ENCODE results near the gene SAFB2. TPM values are rescaled to one million over a fixed set of nuclear protein-coding genes. Genes with fewer than 3 reads are reported as not detected.

The SAFB2 gene
- total RNA-seq, 1 donor from 2014 or later, result 44.3 TPM

DNA sequence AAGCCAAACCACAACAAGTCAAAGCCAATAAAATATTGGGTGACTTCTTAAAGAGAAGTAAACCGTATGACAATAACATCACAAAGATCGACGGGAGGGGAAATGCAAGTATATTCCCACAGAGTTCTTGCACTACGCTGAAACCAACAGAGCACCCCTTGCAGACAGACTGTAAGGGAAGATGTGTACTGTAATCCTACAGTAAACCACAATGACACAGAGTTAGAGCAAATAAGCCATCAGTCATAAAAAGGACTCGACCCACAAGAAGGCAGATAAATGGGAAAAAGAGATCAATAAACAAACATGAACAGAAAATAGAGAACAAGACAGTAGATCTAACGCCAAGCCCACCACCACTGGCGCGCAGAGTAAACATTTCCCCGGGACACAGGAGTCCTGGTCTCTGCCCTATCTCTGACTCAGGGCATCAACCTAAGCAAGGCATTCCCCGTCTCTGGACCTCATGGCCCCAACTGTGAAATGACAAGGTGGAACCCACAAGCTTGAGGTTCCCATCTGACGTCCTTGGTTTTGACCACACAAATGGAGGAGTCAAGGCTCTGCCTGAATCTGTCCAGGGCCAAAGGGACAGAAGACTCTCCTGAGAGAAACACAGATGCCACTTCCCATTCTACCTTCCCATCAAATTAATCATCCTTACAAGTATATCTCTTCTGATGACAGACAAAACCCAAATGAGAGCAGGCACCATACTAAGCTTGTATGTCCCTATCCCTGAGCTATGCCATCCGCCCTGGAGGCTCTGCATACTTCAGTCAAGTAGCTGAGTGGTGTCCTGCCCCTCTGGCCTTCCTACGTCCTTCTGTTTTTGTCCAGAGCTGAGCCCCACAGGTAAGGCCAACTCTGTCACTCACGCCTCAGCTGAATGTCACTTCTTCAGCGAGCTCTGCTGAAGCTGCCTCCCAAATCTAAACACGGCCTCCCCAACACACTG, 15.0 kb downstream of the SAFB2 start:
- DNase-seq, result no peak

DNA sequence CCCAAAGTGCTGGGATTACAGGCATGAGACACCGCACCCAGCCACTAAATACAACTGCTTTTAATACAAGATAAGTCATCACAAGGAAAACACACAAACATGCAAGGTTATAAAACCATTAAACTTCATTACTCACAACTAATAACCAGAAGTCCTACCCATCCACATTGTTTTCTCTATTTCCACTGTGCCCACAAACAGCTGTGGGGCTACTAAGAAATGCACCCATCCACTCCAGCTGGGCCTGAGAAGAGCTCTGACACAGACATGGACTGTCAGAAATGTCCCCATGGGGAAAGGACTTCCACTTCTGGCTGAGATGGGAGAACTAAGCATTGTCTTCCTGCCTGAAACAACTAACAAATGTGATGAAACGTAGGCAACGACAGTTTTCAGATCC, 17.2 kb downstream of the SAFB2 start:
- DNase-seq, result no peak

DNA sequence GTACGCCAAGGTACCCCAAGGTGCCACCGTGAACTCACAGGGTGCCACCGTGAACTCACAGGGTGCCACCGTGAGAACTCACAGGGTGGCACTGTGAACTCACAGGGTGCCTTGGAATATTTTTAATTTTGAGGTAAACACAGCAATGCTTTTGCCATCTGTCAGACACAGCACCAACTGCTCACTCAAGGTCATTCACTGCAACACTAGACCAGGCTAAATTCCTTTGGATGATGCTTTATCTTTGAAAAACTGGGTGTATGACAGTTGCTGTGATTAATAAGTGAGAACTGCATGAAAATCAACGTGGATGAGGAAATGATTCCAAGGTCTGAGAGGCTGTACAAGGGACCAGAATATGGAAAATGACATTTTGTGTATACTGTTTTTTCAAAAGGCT, 18.9 kb downstream of the SAFB2 start:
- no peak for DNase-seq

DNA sequence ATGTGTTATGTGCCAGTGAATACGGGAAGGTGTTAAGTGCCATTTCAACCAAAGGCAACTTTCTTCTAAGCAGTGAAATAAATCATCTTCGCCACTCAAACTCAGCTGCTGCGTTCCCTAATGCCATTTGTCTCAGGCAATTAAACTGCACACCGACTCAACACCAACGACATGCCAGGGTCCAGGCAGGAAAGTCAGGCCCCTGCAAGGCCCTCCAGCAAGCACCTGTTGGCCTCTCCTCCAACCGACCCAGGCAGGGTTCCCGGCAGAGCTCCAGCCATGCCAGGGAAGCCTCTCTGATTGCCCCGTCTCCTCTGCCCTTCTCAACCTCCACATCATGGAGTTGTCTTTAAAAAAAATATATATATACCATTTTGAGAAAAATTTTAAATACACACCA, 21.8 kb downstream of the SAFB2 start:
- no peak for DNase-seq

DNA sequence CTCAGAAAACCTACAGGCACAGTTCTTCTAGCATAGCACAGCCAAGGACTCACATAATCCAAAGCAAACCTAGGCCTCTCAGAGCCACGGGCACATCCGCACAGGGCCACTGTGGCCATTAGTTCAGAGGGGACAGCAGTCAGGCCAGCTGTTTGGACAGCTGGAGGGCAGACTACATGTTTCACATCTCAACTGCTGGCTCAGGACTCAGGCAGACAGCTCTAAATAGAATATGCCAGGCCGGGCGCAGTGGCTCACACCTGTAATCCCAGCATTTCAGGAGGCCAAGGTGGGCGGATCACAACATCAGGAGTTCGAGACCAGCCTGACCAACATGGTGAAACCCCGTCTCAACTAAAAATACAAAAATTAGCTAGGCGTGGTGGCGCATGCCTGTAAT, 26.8 kb downstream of the SAFB2 start:
- DNase-seq, result no peak

DNA sequence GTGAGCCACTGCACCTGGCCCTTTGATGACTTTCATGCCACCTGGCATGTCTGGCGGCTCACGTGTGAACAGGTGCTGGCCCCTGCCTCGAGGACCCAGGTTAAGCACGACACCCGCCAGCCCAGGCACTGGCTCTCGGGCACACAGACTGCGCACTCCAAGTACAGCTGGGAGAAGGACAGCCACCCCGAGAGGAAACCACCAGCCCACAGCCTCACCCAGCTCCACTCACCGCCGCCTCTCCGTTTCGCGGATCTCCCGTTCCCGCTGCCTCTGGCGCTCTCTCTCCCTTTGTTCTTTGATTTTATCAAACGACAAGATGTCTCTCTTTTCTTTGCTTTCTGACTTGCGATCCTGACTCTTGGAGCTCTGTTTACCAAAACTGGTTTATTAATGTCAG, 27.4 kb downstream of the SAFB2 start:
- no peak for DNase-seq

DNA sequence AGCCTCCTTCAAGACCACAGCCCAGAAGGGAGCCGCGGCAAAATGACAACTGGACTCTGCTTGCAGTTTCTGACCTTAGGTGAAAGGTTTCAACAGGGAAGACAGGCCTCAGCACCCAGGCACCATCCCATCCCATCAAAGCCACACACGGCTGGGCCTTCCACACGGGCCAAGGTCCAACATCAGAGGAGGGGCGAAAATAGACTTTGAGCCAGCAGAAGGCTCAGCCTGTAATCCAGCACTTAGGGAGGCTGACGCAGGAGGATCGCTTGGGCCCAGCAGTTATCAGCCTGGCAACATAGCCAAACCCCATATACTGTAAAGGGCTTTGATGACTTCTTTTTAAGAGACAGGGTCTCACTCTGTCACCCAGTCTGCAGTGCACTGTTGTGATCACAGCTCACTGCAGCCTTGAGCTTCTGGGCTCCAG, 28.0 kb downstream of the SAFB2 start:
- no peak for DNase-seq

DNA sequence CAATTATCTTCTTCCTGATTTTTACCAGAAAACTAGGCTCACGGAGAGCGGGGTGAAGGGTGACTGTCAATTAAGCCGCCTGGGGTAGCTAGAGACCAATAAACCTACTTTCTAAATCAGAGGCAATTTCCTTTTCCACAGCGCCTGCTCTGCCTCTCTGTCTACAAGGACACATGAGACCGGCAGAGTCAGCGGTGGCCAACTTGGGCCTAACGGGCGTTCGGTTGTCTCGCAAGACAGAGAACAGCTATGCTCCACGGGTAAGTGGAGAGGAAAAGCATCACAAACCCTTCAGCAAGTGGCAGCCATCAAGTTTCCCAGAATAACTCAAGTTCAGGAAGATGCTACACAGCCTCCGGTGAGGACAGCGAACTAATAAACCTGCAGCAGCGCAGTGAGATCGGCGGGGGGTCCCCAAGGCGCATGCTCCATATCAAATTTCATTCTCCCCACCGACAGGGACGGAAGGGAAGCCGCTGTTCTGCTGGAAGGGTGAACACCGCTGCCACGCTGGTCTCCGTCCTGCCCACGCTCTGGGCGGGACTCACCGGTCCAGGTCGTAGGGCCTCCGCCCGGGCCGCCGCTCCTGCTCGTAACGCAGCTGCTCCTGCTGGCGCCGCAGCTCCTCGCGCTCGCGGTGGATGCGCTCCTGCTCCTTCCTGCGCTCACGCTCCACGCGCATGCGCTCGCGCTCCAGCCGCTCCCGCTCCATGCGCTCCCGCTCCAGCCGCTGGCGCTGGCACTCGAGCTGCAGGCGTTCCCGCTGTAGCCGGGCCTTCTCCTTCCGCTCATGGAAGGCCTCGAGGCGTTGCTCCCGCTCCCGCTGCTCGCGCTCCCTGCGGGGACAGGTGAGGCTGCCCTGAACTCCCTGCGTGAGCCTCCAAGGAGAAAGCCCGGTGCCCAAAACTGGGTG, 29.0 kb downstream of the SAFB2 start:
- DNase-seq, result no peak

DNA sequence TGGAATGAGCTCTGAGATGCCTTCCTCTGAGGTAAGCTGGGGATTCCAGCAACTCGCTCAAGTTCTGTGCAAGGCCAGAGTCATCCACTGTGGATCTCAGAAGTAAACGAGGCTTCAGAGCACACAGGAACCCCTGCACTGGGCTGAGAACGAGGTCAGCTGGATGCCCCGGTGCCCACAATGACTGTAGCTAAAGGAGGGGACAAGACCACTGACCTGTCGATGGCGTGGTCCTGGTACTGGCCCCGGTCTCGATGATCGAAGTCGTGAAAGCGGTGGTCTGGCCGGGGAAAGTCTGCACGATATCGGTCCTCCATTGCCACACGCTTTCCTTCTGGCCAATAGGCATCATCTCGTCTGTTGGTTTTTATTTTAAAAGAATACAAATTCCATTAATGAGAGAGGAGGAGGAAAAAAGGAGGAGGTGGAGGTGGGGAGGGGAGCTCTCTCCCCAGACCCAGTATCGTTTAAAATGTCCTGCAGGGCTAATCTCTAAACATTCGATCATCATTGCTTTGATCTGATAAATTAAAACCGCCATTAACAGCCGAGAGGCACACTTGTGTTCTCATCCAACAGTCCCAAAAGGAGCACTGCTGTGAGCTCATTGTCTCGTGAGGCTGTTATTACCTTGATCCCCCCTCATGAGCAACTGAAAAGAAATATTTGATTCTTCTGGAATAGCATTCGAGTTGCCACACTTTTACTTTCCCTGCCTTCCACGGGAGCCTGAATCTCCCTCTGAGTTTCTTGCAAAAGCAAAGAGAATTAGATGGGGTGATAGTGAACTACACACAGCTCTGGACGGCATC, 29.8 kb downstream of the SAFB2 start:
- no peak for DNase-seq

DNA sequence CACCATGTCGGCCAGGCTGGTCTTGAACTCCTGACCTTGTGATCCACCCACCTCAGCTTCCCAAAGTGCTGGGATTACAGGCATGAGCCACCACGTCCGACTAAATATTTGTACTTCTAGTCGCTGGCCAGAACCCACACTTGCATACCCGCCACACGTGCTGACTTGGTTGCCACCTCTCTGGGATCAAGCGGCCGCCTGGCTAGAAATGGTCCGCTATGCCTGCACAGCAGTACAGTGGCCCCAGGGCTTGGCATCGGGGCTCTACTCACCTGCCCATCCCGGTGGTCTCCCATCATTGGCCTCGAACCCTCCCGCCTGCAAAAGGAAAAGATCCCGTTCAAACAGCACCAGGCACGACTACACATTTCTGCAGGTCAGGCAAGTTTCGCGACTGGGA, 31.1 kb downstream of the SAFB2 start:
- no peak for DNase-seq

DNA sequence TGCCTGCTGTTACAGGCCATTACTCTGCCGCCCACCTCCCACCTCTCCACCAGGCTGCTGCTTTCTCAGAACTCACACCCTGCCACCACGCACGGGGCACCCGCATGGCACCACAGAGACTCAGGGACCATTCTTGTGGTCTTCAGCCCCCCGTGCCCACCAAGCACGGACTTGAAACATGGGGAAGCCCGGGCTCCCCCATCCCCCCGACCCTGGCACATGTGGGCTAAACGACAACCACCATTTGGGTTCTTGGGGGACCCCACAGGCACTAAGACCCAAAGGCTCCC, 31.8 kb downstream of the SAFB2 start:
- no peak for DNase-seq

DNA sequence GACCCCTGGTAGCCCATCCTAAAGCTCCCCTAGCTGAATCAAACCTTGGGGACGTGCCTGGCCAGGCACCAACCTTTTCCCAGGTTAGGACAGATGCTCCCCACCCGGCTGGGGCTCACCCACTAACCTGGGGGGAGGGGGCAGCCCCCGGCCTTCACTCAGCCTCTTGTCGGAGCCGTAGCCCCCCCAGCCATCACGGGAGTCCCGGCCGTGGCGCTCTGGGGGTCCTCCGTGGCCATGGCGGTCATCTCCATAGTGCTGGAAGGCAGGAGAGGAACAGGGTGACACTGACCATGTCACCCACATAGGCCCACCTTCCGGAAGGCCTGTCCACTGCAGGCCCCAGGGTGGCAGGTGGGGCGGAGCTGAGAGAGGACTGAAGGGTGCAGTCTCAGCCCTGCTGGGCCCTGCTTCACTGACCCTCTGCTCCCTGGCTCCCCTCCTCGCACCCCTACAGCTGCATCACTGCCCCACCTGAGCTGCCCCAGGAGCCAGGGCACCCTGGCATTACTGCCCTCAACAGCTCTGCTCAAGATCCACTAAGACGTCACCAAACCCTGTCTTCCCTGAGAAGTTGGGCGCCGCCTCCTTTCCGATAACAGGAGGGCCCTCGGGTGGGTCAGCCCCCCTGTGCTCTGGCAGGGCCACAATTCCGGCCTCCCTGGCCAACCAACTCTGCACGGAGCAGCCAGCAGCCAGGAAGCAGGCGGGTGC, 32.3 kb downstream of the SAFB2 start:
- DNase-seq, result no peak

DNA sequence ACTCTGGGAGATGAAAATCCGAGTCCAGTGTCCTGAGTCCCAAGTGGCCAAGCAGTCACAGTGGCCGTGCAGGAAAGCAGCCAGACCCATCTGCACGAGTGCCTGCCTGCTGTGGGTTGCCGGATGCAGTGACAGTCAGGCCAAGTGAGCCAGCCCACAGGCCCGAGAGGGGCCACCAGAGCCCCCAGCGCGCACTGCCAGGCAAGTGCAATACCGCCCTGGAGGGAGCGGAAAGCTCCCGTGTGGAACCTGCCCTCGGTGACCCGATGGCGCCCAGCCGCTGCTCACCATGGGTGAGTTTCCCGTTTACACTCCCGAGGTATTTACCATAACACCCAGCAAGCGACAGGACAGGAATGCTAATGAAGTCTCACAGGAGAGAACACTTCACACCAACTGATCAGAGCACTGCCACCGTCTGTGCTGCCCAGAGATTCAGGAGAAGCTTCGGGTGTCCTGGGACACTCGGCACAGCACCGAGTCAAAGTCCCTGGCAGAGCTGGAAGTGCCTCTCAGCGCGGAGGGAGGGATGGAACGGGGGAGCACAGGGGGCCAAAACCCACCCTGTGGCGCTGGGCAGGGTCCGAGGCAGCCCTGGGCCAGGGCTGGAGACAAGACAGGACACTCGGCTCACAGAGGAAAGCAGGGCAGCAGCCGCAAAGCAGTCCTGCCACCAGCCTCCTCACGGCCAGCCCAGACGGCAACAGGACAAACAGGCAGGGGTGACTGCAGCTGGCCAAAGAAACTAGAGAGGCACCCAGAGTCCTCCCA, 33.5 kb downstream of the SAFB2 start:
- DNase-seq, result no peak

DNA sequence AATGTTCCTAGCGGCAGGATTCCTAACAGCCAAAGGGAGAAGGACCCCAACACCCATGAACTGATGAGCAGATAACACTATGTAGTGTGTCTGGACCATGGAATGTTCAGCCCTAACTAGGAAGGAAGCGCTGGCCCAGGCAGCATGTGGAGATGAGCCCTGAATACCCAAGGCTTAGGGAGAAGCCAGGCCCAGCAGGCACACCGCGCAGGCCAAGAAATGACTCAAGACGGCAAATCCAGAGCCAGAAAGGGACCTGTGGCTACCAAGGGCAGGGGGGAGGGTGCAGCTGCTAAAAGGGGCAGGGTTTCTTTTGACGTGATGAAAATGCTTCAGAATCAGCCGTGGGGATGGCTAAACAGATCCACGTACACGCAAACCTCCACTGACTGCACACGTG, 34.1 kb downstream of the SAFB2 start:
- DNase-seq, result no peak

DNA sequence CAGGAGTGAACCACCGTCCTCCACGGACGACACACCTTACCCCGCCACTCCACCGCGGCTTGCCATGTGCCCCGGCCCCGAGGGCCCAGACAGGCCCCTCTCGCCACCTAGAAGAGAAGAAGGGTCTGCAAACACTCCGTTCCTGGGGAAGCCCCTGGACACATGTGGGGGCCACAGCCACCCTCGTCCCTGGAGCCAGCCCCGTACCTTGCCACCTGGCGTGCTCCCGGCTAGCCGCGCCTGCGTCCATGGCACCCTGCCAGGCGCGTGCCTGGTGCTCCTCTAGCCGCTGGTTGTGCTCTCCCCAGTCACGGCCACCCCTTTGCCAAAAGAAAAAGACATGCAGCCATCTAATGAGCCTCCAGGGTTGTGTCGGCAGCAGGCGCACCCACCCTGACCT, 34.9 kb downstream of the SAFB2 start:
- no peak for DNase-seq

DNA sequence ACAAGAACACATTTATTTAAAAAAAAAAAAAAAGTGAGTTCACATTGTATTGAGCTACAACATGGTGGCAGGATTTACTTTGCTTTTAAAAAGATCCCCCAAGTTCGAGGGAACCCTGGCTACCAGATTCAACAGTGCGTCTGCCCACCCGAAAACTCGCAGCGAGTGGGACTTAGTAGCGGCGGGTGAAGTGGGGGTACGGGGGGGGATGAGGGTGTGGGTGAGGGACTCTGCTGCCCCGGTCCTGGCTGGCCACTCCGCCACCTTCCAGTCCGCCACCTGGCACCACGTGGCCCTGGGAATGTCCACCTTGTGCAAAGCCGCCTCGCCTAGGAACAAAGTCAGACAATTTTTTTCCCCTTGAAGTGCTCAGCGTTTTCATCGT, 35.5 kb downstream of the SAFB2 start:
- no peak for DNase-seq

DNA sequence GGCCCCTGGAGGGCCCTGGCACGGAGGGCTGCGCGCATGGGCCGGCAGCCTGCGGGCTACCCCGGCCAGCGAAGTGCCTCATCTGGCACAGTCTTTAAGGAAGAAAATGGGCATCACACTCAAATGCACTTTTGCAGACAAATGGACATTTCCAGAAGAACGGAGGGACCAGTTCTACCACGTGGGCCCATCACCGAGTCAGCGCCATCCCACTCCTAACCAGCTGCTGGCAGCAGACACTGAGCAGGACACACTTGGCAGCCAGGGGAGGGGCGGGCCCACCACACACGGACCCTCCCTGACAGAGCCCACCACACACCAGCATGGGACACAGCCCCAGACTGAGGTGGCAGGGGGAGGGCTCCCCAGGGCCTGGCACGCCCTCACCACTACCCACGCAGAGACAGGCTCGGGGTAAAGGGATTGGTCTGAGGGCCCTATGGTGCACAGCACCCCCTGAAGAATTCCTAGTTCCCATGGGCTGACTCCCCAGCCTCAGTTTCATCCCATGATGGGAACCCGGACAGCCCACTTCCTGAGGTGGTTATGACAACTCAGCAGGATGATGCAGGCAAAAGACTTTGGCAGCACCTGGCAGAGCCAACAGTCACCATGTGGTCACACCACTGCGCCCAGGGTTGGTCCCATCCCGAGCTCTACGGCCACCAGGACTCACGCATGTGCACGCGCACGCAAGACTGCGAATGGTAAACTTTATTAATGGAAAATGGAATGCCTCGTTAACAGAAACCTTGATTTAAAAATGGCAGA, 36.1 kb downstream of the SAFB2 start:
- no peak for DNase-seq

DNA sequence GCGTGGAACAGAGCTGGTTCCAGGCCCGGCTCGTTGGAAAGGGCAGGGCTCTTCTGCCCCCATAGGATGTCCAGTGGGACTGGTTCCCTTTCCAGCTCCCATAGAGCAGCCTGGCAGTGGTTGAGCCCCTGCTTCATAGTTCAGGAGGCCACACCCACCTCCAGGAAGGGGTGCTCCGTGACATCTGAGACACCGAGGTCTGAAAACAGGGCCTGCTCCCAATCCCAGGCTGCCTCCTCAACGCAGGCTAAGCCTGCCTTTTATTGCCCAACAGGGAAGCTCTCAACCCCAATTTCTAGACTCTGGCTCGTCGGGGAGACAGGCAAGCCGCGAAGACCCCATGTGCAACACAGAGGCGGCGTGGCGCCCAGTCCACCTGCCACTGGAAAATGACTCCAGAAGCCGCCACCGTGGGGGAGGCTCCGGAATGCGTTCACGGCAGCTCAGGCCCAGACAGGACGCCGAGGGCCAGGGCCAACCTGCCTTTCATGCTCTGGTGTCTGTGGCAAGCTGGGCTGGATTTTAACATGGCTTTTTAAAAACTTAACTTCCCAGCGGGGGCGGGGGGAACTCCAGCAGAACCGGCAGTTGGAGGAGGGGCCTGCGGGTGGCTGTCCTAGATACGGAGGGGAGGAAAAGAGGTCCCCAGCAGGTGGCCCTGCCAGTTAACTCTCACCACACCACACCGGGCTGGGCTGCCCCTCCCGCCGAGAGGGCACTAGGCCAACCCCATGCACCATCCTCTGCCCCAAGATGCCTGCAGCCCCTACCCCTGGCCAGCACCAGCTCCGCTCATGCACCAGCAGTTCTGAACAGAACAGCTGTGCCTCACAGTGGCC, 36.9 kb downstream of the SAFB2 start:
- DNase-seq, result no peak

DNA sequence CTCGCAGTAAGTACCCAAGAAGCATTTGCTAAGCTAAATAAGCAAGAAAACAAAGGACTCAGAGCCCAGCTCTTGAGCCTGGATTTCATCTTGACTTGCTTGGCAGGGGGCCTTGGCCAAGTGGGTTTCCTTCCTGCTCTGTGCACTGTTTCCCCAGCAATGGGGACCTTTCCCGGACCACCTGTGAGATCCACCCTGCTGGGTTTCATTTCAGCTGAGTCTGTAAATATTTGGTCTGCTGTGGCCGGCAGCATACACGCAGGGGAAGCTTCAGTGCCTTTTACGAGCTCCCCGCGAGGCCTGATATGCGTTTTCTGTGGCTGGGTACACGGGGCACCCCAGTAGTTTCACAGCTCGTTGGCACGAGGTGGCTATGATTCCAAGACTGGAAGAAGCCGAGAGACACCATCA, 42.4 kb downstream of the SAFB2 start:
- no peak for DNase-seq

Data from occipital lobe (tissue), 2 donors.